K562 (cell line): ENCODE data around the gene NDUFB10. TPM values are rescaled to one million over a fixed set of nuclear protein-coding genes. Genes with fewer than 3 reads are reported as not detected.

Experiments
- ATAC-seq: fragments of 200-7000 bp; cut with Tn5 transposase; 3 replicates; pipeline ENCODE4 v1.9.1; 2020; ENCODE audit warnings: moderate library complexity
- BruUV-seq: library from RNA; stranded (reverse); fragments of 400-500 nt; replicated peaks from 2 replicates; lab custom pipeline; 2021; lab: Mats Ljungman, UMichigan
- CTCF ChIA-PET: fragments of 300-600 bp; formaldehyde crosslinking; extraction: SDS; loops from one replicate; lab custom pipeline; 2021; ENCODE audit warnings: low intra/inter-chr PET ratio; lab: Yijun Ruan, JAX
- POLR2A ChIA-PET: fragments of 300-600, 350-650 bp; sonication (Branson Sonifier 250); formaldehyde crosslinking; extraction: SDS; loops from one replicate; lab custom pipeline; 2021; ENCODE audit warnings: antibody characterized with exemption, inconsistent platforms; lab: Yijun Ruan, JAX
- DNase-seq, 4 experiments: peaks; one replicate each; pipeline versions ENCODE4 v3.0.0 to v3.0.0-alpha.2; 2011 to 2018; ENCODE audit warnings: low spot score in 3 of 4, mixed read lengths in 3 of 4; ENCODE audit errors: extremely low read depth in 1 of 4
- FAIRE-seq: peaks from 2 replicates; lab custom pipeline; 2011; peaks lifted over from hg19 to GRCh38; lab: Jason Lieb, UNC
- H2AFZ ChIP-seq: 2 replicates; pipeline ENCODE4 v1.6.0; 2011; ENCODE audit warnings: low read depth, low read length, control low read depth, inconsistent platforms
- H3K27ac ChIP-seq: fragments of 200-600 bp; 3 replicates; pipeline ENCODE4 v1.8.0; 2011; ENCODE audit warnings: low read depth, mild to moderate bottlenecking, control low read depth, inconsistent platforms, low read length, moderate library complexity, mixed read lengths; ENCODE audit errors: extremely low read depth
- H3K27me3 ChIP-seq, 2 experiments: fragments of 300-600 bp in 1 of 2; 2 replicates in 1 of 2; 3 replicates in 1 of 2; pipeline versions ENCODE4 v1.6.0 to v1.8.0; 2011; ENCODE audit warnings: inconsistent platforms in 2 of 2, low read length in 2 of 2, mild to moderate bottlenecking in 1 of 2, mixed read lengths in 1 of 2, moderate library complexity in 1 of 2; ENCODE audit not compliant: control insufficient read depth in 2 of 2, insufficient read depth in 2 of 2
- H3K36me3 ChIP-seq: fragments of 300-600 bp; 3 replicates; pipeline ENCODE4 v1.8.0; 2011; ENCODE audit warnings: mild to moderate bottlenecking, low read length, inconsistent platforms; ENCODE audit not compliant: control insufficient read depth, insufficient read depth
- H3K4me1 ChIP-seq, 2 experiments: fragments of 200-600 bp in 1 of 2; replicated peaks in 1 of 2; 2 replicates in 1 of 2; 3 replicates in 1 of 2; pipeline versions ENCODE4 v1.5.1 to v1.8.0; 2011; ENCODE audit warnings: inconsistent platforms in 2 of 2, low read length in 2 of 2, mild to moderate bottlenecking in 1 of 2, mixed read lengths in 1 of 2, moderate library complexity in 1 of 2; ENCODE audit not compliant: control insufficient read depth in 2 of 2, insufficient read depth in 2 of 2
- H3K4me2 ChIP-seq: 2 replicates; pipeline ENCODE4 v1.6.1; 2011; ENCODE audit warnings: low read length, control low read depth, inconsistent platforms, mixed read lengths; ENCODE audit not compliant: insufficient read depth
- H3K4me3 ChIP-seq: fragments of 200-600 bp; sonication (generic), shearing (Covaris generic); 2 replicates; pipeline ENCODE4 v1.5.1; 2016; ENCODE audit warnings: control low read depth, inconsistent platforms
- H3K79me2 ChIP-seq: fragments of 200-600 bp; 3 replicates; pipeline ENCODE4 v1.8.0; 2011; ENCODE audit warnings: low read length, inconsistent platforms; ENCODE audit not compliant: control insufficient read depth, insufficient read depth
- H3K9ac ChIP-seq, 2 experiments: 2 replicates each; pipeline versions ENCODE4 v1.6.0 to v1.6.1; 2011; ENCODE audit warnings: low read depth in 2 of 2, low read length in 2 of 2, control low read depth in 1 of 2, inconsistent platforms in 1 of 2, mild to moderate bottlenecking in 1 of 2, mixed read lengths in 1 of 2; ENCODE audit not compliant: insufficient read depth in 1 of 2
- H3K9me1 ChIP-seq: one replicate; pipeline ENCODE4 v1.6.0; 2011; ENCODE audit warnings: inconsistent platforms, mild to moderate bottlenecking, low read length, moderate library complexity; ENCODE audit not compliant: control insufficient read depth, insufficient read depth
- H3K9me3 ChIP-seq: replicated peaks from 2 replicates; pipeline ENCODE4 v1.5.1; 2011; ENCODE audit warnings: low read depth, low read length, inconsistent platforms; ENCODE audit not compliant: control insufficient read depth, insufficient read depth
- H4K20me1 ChIP-seq: replicated peaks from 2 replicates; pipeline ENCODE4 v1.6.1; 2011; ENCODE audit warnings: low read length, inconsistent platforms, mixed read lengths; ENCODE audit not compliant: control insufficient read depth, insufficient read depth
- ARNT ChIP-seq, 2 experiments: fragments of 450-650 bp; IDR thresholded peaks; 2 replicates each; pipeline ENCODE4 v1.6.1; 2016; ENCODE audit warnings: mild to moderate bottlenecking in 1 of 2
- HMGN3 ChIP-seq: IDR thresholded peaks from 2 replicates; pipeline ENCODE4 v1.6.1; 2011; ENCODE audit warnings: borderline replicate concordance, low read depth, mild to moderate bottlenecking, mixed read lengths, low read length; ENCODE audit not compliant: insufficient read length; ENCODE audit errors: extremely low read depth
- SMAD4 ChIP-seq: fragments of 250-450 bp; sonication (Bioruptor Pico); conservative IDR thresholded peaks from 2 replicates; pipeline ENCODE4 v1.8.0; 2021; ENCODE audit warnings: inconsistent platforms, mild to moderate bottlenecking, moderate library complexity
- TCFL5 ChIP-seq: fragments of 250-450 bp; sonication (Bioruptor Pico); conservative IDR thresholded peaks from 2 replicates; pipeline ENCODE4 v1.6.1; 2021; ENCODE audit warnings: mild to moderate bottlenecking, moderate library complexity, matching md5 sums
- XRCC5 ChIP-seq: fragments of 200-400 bp; formaldehyde crosslinking; IDR thresholded peaks from 2 replicates; pipeline ENCODE4 v1.6.1; 2017; ENCODE audit warnings: low read depth, mild to moderate bottlenecking, low read length
- ZNF239 ChIP-seq: fragments of 250-450 bp; sonication (Bioruptor Pico); IDR thresholded peaks from 2 replicates; pipeline ENCODE4 v1.4.0; 2020; ENCODE audit warnings: mild to moderate bottlenecking
- ZNF324 ChIP-seq: fragments of 250-450 bp; sonication (Bioruptor Pico); IDR thresholded peaks from 2 replicates; pipeline ENCODE4 v1.4.0; 2020; ENCODE audit warnings: mild to moderate bottlenecking
- ZNF584 ChIP-seq: fragments of 200-800 bp; sonication (Bioruptor generic); IDR thresholded peaks from 2 replicates; pipeline ENCODE4 v1.6.1; 2016; ENCODE audit warnings: low read depth, mild to moderate bottlenecking, missing genetic modification characterization, missing compliant biosample characterization
- WGBS: fragments of 100-300 bp; shearing (Covaris generic); methylation state at CpG from one replicate; pipeline ENCODE4 v1.1.6; 2016; ENCODE audit warnings: low coverage, mixed read lengths; ENCODE audit not compliant: insufficient coverage; ENCODE audit errors: missing lambda C conversion rate; 5-methylcytosine and 5-hydroxymethylcytosine counted together
- in situ Hi-C: fragments of 300-500 bp; cut with MboI; formaldehyde crosslinking; loops from 4 replicates; pipeline ENCODE4 v1.15.0; 2018; ENCODE audit warnings: inconsistent platforms, mixed read lengths
- intact Hi-C: fragments of 100-400 bp; cut with micrococcal nuclease; formaldehyde crosslinking; loops from 2 replicates; pipeline ENCODE4 v1.14.2; 2022
- polyA plus RNA-seq, 8 experiments: library from polyadenylated mRNA; depleted of rRNA in 4 of 8; stranded (reverse) in 5 of 8; unstranded in 3 of 8; fragments of >200 nt; fragmentation: Nextera tagmentation in 2 of 8; fragmentation: Illumina TruSeq in 1 of 8; extraction: Ambion mirVana in 2 of 8; extraction: Trizol in 1 of 8; gene quantifications; 2 replicates each; pipeline versions ENCODE4 v1.2.1 to v1.2.3, GENCODE V29; 2011 to 2014; ENCODE audit warnings: inconsistent platforms in 1 of 8, missing spikeins in 1 of 8
- total RNA-seq, 7 experiments: library from RNA; depleted of rRNA in 6 of 7; stranded (reverse); fragments of >200 nt in 6 of 7; fragmentation: Illumina TruSeq in 2 of 7; extraction: Trizol in 2 of 7; gene quantifications; 2 replicates each; pipeline versions ENCODE4 v1.2.1 to v1.2.3, GENCODE V29; 2011 to 2021; ENCODE audit warnings: low replicate concordance in 1 of 7
- TF ChIP-seq, protein P1 (sequence below): sonication (generic); IDR thresholded peaks from 2 replicates; pipeline ENCODE4 v1.6.1; 2016
- TF ChIP-seq, protein P2 (sequence below): fragments of 250-450 bp; sonication (Bioruptor Pico); IDR thresholded peaks from 2 replicates; pipeline ENCODE4 v1.4.0; 2020; ENCODE audit warnings: mild to moderate bottlenecking, moderate library complexity, borderline replicate concordance

The NDUFB10 gene
- total and polyA plus RNA-seq, 9 of the 15 experiments (the other 6 are each of a cell fraction or from before 2014, with no cell fraction given) = 69.3 to 527 (median 161) TPM

DNA sequence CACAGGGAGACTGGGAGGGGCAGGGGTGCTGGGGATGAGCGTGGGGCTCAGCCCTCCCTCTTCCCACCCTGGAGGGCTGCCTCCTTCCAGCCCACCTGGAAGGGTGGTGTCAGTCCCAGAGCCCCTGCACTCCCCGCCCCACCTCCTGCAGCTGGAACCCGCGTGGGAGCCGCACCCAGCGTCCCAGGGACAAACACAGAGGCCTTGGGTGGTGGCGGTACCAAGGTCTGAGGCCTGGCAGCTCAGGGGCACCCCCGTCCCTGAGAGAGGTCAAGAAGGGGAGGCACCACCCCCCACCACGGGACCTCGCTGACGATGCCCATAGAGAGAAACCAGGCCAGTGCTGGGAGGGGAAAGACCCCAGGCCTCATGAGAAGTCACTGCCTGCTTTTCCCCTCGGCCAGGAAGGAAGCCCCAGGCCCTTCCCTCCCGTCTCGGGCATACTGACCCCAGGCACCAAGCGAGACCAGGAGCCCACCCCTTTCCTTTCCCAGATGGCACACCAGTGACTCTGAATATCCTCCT, 45.2 kb upstream of the NDUFB10 start:
- POLR2A ChIA-PET = interaction anchor here (0.6 to 1.8 kb wide), 2 partner anchors 19 to 29 kb away, joined by 3 read pairs; no protein-coding TSS in a partner anchor
- intact Hi-C loops = no loop called here
- ATAC-seq (no peak), FAIRE-seq (no peak), DNase-seq (no peak)
- no TSS peak for BruUV-seq
- CTCF ChIA-PET = no interaction called here
- in situ Hi-C loops = no loop called here
- no peak overlapping the region for H2AFZ ChIP-seq
- H3K9me1 ChIP-seq = no peaks in the 10 kb centered on the region
- H3K9ac ChIP-seq = peak overlapping the region in 1 of 2 experiments; percentile 41; a peak in 2 of 4 replicates
- no peak overlapping the region for H3K27ac ChIP-seq
- no peaks in the 10 kb centered on the region for H3K79me2 ChIP-seq
- peaks cover 0 to 69% of the 10 kb centered on the region in 2 experiments; a peak in 2 of 5 replicates for H3K4me1 ChIP-seq
- no peaks in the 10 kb centered on the region for H3K9me3 ChIP-seq
- WGBS = 4% methylated on average over 11 of the region's 15 CpGs
- H3K36me3 ChIP-seq = no peaks in the 10 kb centered on the region
- H3K27me3 ChIP-seq = peaks cover 17 to 43% of the 10 kb centered on the region in 2 experiments; a peak in 4 of 5 replicates
- no peak overlapping the region for H3K4me2 ChIP-seq
- H4K20me1 ChIP-seq = no peaks in the 10 kb centered on the region
- no peak overlapping the region for H3K4me3 ChIP-seq
- TF ChIP-seq TCFL5 (CRISPR knock-in tag) = no peak
- TF ChIP-seq ARNT (IDR thresholded peaks at IDR 0.05) = no peak
- TF ChIP-seq XRCC5 = no peak

DNA sequence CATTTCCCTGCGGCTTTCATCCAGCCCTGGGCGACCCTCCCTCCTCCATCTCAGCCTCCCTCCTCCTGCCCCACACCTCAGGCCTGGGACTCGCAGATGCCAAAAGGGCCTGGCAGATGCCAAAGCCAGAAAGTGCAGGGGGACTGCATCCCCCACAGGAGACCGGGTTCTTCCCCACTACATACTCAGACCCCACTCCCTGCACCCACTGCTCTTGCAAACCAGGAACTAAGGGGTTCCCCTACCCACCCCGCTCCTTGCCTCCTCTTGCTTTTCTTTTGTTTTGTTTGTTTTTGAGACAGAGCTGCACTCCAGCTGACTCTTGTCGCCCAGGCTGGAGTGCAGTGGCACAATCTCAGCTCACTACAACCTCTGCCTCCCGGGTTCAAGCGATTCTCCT, 44.4 kb upstream of the NDUFB10 start:
- H3K79me2 ChIP-seq = no peaks in the 10 kb centered on the region
- H3K9me1 ChIP-seq = no peaks in the 10 kb centered on the region
- H3K36me3 ChIP-seq = no peaks in the 10 kb centered on the region
- WGBS = 6% methylated on average over 7 of the region's 8 CpGs
- H2AFZ ChIP-seq = no peak overlapping the region
- H3K9me3 ChIP-seq = no peaks in the 10 kb centered on the region
- no peak overlapping the region for H3K9ac ChIP-seq
- ATAC-seq = no peak
- H3K27me3 ChIP-seq = peaks cover 22 to 45% of the 10 kb centered on the region in 2 experiments; a peak in 4 of 5 replicates
- peaks cover 0 to 69% of the 10 kb centered on the region in 2 experiments; a peak in 2 of 5 replicates for H3K4me1 ChIP-seq
- in situ Hi-C loops = no loop called here
- no peak overlapping the region for H3K4me2 ChIP-seq
- no peak for FAIRE-seq
- intact Hi-C loops = no loop called here
- H4K20me1 ChIP-seq = 0 out of 2 replicates have a peak, but pooled peaks cover 6% of the 10 kb centered on the region
- H3K27ac ChIP-seq = no peak overlapping the region
- CTCF ChIA-PET = no interaction called here
- DNase-seq = no peak
- H3K4me3 ChIP-seq = no peak overlapping the region
- no TSS peak for BruUV-seq
- POLR2A ChIA-PET = interaction anchor here (1.4 to 1.8 kb wide), 2 partner anchors 20 to 43 kb away, joined by 3 read pairs; partner anchors contain the start of gene MEIOB
- TF ChIP-seq ZNF324 (CRISPR knock-in tag) (no peak), HMGN3 (no peak), ZNF239 (CRISPR knock-in tag) (no peak), ZNF584 (CRISPR knock-in tag) (no peak), SMAD4 (CRISPR knock-in tag) (no peak)
- TF ChIP-seq, protein P1, sequence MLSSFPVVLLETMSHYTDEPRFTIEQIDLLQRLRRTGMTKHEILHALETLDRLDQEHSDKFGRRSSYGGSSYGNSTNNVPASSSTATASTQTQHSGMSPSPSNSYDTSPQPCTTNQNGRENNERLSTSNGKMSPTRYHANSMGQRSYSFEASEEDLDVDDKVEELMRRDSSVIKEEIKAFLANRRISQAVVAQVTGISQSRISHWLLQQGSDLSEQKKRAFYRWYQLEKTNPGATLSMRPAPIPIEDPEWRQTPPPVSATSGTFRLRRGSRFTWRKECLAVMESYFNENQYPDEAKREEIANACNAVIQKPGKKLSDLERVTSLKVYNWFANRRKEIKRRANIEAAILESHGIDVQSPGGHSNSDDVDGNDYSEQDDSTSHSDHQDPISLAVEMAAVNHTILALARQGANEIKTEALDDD = no peak
- TF ChIP-seq, protein P2, sequence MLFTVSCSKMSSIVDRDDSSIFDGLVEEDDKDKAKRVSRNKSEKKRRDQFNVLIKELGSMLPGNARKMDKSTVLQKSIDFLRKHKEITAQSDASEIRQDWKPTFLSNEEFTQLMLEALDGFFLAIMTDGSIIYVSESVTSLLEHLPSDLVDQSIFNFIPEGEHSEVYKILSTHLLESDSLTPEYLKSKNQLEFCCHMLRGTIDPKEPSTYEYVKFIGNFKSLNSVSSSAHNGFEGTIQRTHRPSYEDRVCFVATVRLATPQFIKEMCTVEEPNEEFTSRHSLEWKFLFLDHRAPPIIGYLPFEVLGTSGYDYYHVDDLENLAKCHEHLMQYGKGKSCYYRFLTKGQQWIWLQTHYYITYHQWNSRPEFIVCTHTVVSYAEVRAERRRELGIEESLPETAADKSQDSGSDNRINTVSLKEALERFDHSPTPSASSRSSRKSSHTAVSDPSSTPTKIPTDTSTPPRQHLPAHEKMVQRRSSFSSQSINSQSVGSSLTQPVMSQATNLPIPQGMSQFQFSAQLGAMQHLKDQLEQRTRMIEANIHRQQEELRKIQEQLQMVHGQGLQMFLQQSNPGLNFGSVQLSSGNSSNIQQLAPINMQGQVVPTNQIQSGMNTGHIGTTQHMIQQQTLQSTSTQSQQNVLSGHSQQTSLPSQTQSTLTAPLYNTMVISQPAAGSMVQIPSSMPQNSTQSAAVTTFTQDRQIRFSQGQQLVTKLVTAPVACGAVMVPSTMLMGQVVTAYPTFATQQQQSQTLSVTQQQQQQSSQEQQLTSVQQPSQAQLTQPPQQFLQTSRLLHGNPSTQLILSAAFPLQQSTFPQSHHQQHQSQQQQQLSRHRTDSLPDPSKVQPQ (CRISPR knock-in tag) = no peak
